ENCODE results near the gene NAA25.

The NAA25 gene

DNA sequence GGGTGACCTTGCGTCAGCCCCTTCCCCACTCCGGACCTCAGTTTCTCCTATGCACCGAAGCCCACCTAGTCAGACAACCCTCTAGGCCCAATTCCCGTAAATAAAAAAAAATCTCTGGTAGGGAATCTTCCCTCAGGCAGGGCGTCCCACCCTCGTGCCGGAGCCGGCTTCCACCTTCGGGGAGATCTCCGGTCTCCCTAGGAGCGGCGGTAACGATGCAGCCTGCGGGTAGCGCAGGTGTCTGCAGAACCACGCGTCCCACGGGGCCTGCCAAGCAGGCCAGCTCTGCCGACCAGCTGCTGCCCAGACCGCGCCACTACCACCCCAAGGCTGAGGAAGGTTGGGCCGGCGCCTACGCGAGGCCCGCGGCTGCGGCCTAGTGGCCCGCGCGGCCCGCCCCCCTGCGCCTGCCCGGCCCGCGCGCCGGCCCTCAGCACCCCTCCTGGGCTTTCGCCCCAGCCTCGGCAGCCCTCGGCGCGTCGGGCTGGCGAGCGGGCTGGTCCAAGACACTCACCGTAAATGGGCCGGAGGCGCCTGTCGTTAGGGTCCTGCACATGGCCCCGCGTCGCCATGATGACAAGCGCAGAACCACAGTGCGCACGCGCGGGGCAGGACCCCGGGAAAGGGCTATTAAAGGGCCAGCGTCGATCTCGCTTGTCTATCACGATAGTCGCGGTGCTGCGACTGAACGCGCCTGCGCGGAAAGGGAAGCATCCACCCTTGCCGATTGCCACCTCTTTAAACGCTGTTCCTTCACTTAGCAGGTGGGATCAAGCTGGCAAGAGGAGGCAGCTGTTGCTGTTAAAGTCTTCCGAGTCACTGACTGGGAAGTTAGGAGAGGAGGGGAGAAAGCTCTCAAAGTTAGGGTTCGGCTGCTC, at the start of gene NAA25:
TSS of gene NAA25 (minus strand) at position 582 of the 878 bp plus-strand sequence. CDS start at position 572, 10 bp downstream.
- peak; percentile 72 for DNase-seq

DNA sequence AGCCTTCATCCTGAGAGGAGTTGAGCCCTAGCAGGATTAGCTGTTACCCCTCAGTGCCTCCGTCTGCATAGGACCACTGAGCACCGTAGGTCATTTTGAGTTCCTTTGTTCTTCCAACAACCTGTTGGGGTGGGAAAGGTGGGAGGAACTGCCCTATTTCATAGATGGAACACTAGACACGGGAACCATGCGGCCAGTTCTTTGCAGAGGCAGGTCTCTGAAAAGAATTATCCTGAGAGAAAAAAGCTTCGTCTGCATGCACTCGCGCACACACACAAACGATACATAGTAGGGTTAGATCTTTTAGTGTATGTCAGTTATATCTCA, 45.3 kb upstream of the NAA25 start:
- DNase-seq, result no peak

DNA sequence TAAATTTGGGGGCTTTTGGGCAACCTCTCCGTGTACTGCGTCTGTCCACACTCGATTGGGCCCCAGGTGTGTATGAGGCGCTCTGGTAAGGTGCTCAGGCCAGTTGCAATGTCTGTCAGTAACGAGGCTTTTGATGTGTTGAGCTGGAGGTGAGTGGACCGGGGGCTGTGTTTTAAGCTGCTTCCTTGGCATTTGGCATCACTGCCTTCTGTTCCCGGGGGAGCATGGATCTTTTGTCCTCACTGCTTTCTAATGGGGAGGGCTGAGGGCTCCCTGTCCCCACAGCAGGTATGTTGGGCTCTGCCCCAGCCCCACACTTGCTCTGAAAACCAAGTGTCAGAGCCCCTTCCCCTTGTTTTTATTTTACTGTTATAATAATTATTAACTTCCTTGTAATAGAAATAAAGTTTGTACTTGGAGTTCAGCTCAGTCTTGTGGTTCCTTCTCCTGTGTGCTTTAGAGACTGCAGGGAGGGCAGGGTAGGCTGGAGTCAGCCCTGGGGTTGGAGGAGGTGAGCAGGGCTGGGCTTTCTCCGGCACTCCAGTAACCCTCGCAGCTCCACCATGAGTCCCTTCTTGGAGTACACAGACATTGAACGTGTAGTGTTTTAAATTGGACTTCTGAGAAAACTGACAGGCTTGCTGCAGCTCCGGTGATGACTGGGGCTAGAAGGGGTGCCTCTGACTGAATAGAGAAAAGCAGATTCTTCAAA, 44.8 kb upstream of the NAA25 start:
- DNase-seq, result no peak

DNA sequence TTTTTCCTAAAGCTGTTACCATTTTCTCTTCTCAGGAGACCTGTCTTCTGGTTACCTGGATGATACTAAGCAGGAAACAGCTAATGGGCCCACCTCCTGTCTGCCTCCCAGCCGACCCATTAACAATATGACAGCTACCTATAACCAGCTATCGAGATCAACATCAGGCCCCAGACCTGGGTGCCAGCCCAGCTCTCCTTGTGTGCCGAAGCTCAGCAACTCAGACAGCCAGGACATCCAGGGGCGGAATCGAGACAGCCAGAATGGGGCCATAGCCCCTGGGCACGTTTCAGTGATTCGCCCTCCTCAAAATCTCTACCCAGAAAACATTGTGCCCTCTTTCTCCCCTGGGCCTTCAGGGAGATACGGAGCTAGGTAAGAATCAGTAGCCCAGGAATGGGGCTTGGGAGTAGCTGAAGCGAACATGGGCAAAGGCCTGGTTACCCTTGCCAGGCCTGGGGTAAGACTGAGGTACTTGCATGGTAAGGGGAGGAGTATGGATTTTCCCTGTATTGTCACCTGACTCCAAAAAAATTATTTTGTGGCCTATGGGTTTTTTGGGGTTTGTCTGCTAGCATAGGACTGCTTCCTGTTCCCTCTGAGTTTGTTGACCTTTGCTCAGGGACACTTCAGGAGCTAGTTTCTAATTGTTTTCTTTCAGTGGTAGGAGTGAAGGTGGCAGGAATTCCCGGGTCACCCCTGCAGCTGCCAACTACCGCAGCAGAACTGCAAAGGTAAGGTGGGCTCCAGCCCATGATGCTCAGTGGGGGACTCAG, 43.4 kb upstream of the NAA25 start:
- no peak for DNase-seq

DNA sequence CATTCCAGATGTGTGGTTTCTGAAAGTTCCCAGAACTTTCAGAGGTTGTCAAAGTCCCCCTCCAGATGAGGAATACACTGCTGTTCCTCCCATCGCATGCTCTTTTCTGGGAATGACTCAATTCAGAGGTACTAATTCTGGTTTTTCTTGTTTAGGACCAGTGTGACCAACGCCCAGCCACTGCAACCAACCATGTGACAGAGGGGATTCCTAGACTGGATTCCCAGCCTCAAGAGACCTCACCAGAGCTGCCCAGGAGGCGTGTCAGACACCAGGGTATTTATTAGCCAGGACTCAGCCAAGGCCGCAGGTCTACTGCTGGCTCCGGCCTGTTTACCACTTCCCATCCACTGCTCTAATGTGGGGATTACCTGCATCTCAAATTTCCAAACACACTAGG, 41.0 kb upstream of the NAA25 start:
- DNase-seq, result no peak

DNA sequence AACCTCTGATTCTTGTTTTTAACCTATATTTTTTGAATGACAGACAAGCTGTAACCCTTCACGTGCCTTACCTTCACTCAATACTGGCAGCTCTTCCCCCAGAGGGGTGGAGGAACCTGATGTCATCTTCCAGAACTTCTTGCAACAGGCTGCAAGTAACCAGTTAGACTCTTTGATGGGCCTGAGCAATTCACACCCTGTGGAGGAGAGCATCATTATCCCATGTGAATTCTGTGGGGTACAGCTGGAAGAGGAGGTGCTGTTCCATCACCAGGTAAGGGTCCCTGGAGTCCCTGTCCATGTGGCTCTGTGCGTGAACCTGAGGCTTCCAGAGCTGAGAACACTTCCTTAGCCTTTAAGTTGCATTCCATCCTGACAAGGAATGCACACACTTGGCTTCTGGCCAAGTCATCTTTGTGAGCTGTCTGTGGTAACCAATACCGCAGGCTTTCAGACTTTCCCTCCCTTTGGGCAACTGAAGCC, 39.5 kb upstream of the NAA25 start:
- no peak for DNase-seq

DNA sequence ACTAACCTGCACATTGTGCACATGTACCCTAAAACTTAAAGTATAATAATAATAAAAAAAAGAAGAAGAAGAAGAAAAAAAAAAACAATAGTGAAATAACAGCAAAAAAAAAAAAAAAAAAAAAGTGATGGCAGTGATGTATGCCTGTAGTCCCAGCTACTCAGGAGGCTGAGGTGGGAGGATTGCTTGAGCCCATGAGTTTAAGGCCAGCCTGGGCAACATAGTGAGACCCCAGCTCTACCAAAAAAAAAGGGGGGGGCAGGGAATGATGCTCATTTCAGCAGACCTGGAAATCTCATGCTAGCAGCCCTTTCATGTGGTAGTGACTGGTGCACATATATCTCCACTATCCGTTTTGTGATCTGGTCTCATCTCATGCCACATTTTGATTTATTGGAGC, 37.5 kb upstream of the NAA25 start:
- DNase-seq, result no peak

DNA sequence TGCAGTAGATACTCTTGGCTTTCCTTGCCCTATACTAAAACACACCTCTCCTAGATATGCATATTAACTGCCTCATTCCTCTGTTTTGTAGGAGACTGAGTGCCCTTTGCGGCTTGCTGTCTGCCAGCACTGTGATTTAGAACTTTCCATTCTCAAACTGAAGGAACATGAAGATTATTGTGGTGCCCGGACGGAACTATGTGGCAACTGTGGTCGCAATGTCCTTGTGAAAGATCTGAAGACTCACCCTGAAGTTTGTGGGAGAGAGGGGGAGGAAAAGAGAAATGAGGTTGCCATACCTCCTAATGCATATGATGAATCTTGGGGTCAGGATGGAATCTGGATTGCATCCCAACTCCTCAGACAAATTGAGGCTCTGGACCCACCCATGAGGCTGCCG, 32.1 kb upstream of the NAA25 start:
- DNase-seq, result no peak

DNA sequence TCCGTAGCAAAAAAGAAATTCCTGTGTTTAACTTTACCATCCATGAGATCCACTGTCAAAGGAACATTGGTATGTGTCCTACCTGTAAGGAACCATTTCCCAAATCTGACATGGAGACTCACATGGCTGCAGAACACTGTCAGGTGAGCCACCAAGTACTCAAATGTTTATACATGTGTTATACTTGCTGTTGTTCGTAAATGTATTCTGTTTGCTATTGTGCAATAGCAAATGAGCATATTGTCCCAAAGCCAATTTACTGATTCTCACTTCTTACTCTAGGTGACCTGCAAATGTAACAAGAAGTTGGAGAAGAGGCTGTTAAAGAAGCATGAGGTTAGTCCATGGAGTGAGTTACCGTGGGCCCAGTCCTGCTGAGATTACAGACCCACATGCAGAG, 26.1 kb upstream of the NAA25 start:
- DNase-seq, result no peak

DNA sequence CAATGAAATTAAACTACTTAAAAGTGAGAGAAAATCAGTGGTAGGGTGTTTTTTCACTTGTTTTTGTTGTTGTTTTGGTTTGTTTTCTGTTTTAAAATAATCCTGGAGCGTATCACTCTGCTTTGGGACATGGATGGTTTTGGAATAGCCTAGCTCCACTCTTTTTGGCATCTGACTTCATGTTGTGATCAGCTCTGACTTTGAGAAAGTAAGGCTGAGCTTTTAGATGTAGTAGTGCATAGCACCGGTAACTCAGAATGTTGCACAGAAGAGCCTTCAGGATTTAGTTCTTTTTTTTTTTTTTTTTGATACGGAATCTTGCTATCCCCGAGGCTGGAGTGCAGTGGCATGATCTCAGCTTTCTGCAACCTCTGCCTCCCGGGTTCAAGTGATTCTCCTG, 24.8 kb upstream of the NAA25 start:
- no peak for DNase-seq

DNA sequence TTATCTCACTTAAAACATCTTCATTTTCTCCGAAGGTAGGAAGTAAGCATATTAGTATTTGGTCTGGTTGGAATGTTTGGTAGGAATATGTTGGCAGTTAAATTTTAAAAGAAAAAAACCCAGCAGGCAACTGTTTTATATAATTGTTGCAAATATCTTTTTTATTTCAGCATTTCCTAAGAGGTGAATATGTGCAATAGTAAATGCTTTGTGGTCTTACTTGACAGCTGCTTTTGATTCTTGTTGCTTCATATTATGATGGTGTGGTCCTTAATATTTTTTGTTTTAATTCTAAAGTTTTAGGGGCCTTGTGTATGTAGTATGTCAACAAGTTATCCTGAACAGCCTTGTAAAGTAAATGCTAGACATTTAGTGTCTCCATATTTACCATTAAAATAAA, 23.1 kb upstream of the NAA25 start:
- DNase-seq, result no peak

DNA sequence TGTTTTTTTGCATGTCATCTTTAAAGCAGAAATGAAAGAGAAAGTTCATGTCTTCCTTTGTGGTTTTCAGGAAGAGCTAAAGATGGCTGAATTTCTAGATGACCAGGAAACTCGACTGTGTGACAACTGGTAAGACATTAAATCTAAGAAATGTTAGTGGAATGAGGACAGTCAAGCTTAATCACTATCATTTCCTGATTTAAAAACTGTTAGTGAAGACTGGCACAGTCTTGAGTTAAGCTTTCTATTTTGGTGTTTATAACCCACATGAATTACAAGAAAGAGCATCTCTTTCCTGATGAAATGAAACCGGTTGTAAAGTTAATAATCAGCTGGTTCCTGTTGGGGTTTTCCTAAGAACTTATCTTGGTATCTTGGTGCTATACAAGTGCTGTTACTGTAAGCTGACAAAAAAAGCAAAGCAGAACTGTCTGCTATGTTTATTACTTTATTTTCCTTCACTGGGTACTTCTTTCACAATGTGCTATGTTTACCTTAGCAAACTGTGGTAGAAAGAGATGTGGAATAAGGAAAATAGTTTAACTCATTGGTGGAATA, 21.9 kb upstream of the NAA25 start:
- DNase-seq, result no peak

DNA sequence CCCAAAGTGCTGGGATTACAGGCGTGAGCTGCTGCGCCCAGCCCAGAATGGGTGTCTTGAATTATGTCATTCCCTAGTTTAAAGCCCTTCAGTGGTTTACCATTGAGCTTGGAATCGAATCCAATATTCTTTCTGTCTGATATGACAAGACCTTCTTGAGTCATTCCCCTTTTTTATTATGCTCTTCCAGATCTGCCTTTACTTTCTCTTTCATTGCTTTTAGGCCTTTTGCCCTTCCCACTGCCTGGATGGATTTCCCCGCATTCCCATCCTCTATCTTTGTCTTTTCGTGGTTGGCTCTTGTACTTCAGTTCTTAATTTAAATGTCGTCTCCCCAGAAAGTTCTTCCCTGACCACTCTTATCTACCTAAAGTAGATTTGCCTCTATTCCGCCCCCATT, 18.3 kb upstream of the NAA25 start:
- DNase-seq, result no peak

DNA sequence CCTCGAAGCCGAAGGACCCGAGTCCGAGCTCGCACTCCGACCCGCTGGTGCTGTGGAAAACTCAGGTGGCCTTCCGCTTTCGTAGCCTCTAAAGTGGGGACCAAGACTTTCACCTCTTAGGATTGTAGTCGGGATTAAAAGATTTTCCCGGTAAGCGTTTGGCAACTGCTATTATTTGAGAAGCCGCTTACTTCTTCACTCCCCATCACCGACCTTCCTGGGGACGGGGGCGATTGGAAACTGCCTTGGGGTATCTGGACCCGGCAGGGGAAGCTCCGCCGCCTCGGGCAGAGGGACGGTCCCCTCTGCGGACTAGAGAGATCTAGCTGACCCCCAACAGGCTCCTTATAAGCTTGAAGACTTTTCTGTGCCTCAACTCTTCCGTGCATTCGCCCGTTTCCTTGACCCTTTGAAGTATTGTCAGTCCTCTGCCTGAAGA, 17.4 kb upstream of the NAA25 start:
- no peak for DNase-seq

DNA sequence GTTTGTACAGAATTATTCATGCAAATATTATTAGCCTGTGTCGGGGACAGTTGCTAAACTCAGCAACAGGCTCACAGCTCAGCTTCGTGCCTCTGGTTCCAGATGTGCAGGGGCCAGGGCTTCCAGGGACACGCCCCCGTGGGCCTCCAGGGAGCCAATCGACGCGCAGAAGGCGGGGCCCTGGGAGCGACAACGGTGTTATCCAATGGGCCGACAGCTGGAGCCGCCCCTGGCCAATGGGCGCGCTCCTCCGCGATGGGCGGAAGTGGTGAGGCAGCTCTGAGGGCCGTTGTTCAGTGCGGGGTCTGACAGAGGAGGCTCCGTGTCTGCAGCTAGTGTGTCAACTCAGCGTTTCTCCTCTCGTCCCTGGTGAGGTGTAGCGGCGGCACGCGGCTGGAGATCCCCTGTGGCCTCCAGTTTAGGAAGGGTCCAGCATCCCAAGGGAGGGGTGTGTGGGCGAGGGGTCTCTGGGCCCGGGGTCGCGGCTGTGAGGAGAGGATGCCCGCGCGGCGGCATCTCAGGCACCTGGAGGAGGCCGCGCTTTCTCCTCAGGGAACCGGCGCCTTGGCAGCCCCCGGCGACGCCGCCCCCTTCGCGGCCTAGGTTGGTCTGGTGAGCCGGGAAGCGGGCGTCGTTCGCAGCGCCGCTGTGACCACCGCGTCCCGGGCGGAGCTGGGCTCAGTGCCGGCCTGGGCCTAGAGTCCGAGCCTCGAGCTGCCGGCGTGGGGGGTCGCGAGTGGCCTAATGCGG, 16.8 kb upstream of the NAA25 start, which contains the start of gene TRAFD1:
TSS of gene TRAFD1 (plus strand) at position 311 of the 750 bp plus-strand sequence. CDS start 4,963 bp downstream, outside the sequence.
- peak; percentile 95 for DNase-seq

DNA sequence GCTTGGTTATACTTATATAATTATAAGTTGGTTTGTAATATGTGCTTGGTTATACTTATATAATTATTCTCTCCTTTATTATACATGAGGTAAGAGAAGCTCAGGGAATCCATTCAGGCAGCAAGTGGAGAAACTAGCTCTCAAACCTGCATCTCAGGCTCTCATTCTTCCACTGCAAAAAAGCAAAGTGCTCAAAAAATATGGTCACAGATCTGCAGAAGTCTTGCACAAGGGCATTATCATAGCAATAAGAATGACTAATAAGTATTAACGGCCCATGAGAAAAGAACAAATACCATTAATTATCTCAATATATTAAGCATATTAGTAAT, 16.3 kb upstream of the NAA25 start:
- DNase-seq, result no peak

DNA sequence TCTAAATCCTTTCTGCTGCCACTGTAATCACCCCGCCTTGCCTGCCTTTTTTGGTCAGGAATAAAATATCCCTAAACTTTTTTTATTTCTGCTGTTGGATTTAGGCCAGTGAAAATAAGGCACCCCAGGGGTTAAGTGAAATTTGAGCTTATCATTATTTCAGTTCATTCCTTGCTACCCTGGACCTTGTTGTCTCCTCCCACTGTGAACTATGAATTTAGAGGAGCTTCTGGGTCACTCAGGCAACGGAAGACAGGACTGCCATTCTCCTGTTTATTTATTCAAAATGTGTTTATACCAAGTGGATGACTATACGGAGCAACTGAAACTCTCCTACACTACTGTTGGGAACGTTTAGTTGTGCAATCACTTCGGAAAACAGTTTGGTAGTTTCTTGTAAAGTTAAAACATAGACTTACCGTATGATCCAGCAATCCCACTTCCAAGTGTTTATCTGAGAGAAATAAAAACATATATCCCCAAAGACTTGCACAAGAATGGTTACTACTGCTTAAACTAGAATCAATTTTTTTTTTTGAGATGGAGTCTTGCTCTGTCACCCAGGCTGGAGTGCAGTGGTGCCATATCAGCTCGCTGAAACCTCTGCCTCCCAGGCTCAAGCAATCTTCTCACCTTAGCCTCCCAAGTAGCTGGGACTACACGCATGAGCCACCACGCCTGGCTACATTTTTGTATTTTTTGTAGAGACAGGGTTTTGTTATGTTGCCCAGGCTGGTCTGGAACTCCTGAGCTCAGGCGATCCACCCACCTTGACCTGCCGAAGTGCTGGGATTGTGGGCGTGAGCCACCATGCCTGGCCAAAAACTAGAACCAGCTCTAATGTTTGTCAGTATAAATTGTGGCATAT, 14.5 kb upstream of the NAA25 start:
- no peak for DNase-seq

DNA sequence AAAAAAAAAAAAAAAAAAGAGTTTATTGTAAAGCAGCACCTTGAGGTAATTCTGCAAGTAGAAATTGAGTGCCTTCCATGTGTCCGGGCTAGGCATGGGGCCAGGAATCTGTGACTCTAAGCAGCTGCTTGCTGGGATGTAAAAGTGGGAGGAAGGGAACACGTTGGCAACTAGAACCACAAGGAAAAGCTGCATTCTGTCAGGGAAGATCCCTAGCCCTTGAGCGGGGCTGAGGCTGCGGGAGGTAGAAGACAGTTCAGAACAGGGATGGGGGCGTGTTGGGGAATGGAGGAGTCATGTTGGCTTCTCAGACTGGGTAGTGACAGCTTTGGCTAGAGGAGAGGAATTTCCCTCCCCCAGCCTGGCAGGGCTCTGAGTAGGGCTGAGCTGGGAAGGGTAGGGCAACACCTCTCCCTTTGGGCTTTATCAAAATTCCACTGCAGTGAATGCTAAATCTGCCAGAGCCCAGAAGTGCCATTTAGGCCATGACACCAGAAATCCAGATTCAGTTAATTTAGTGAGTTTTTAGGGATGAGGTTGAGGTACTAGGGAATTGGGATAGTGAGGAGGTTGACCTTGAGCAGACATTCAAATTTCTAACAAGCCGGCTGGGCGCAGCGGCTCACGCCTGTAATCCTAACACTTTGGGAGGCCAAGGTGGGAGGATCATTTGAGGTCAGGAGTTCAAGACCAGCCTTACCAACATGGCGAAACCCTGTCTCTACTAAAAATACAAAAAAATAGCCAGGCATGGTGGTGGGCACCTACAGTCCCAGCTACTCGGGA, 13.4 kb upstream of the NAA25 start:
- DNase-seq, result no peak

DNA sequence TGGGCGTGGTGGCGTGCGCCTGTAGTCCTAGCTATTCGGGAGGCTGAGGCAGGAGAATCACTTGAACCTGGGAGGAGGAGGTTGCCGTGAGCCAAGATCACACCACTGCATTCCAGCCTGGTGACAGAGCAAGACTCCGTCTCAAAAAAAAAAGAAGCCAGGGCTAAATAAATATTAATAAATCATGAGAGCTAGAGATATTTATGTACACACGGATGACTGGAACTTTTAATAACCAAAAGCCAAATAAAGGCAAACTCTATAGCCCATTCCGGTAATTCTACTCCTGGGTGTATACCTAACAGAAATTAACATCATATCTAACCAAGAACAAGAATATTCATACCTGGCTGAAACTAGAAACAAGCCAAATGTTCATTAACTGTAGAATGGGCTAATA, 9.1 kb upstream of the NAA25 start:
- no peak for DNase-seq

DNA sequence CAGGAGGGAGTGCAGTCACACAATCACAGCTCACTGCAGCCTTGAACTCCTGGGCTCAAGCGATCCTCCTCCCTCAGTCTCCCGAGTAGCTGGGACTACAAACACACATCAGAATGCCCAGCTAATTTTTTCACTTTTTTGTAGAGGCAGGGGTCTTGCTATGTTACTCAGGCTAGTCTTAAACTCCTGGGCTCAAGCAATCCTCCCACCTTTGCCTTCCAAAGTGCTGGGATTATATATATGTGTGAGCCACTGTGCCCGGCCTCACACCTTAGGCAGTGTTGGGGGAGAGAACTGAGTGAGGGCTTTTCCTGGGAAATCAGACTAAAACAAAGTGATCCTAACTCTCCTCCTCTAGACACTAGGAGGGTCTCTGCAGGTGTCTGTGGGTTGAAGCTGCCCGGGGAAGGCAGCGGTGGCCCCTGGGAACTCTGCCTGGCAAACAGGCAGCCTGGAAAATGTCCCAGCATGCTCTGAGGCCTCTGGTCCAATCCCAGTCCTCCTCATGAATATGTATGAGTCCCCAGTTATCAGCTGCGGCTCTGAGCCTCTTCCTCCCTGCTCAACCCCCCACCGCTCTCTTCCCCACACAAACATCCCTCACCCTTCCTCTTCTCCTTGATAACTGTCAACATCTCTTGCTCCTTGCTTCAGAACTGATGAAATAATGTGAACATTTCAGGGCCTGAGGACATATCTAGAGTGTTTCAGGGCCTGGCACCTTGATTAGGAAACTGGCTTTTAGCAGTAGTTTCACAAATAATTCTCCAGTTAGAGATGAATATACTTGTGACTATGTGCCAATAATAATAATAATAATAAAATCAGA, 7.9 kb upstream of the NAA25 start:
- peak; percentile 88 for DNase-seq
